ENCODE data around the gene MEX3D. TPM values are rescaled to one million over a fixed set of nuclear protein-coding genes. Genes with fewer than 3 reads are reported as not detected.

The MEX3D gene
- total RNA-seq: 17.8 TPM

GRCh38 chr19:1568320-1569019 is at the start of gene MEX3D:
Gene MEX3D (minus strand): TSS chr19:1568325. CDS start chr19:1568058, 267 bp downstream.
- peak; percentile 86 for ATAC-seq

DNA sequence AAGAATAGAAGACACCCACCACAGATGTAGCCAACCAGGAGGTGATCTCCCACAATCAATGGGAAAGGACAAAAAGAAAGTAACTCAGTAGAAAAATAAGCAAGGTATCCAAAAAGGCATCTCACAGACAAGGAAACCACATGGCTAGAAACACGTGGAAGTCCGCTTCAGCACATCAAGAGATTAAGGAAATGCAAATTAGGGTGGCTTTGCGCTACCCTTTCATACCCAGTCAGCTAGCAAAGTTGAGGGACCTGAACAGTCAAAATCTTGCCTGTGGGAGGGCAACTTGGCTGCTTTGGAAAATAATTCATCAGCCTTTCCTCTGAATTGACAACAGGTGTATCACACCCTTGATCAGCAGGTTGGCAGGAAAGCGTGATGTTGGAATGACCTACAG is 48.8 kb upstream of the MEX3D start:
- ATAC-seq: no peak

- ATAC-seq: no peak
These were observed 48.3 kb upstream of the MEX3D start for GRCh38 chr19:1616396-1616795.

DNA sequence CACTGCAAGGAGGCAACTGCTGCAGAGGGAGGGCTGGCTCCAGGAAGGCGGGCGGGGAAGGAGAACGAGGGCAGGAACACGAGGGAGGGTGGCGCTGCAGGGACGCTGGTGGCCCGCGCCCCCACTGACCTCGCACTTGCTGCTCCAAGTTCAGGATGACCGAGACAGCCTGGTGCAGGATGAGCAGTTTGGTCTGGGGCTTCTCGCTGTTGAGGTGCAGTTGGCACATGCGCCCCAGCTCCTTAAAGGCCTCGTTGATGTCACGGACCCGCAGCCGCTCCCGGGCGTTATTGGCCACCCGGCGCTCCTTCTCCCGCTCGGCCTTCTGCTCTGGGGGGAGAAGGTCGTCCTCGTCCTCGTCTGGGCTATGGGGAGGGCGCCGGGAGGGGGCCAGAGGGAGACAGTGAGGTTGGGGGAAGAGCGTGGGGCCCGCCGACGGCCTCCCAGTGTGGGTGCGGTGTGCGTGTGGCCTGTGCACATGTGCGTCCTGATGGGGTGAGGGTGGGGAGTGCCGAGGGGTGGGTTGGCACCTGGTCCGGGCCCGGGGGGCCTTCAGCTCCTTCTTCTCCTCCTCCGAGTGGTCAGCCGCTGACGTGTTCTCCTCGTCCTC is 47.1 kb upstream of the MEX3D start:
- ATAC-seq: no peak

- ATAC-seq: no peak
These were observed 45.9 kb upstream of the MEX3D start for GRCh38 chr19:1613808-1614570.

- no peak for ATAC-seq
These were observed 45.0 kb upstream of the MEX3D start for GRCh38 chr19:1613146-1613545.

DNA sequence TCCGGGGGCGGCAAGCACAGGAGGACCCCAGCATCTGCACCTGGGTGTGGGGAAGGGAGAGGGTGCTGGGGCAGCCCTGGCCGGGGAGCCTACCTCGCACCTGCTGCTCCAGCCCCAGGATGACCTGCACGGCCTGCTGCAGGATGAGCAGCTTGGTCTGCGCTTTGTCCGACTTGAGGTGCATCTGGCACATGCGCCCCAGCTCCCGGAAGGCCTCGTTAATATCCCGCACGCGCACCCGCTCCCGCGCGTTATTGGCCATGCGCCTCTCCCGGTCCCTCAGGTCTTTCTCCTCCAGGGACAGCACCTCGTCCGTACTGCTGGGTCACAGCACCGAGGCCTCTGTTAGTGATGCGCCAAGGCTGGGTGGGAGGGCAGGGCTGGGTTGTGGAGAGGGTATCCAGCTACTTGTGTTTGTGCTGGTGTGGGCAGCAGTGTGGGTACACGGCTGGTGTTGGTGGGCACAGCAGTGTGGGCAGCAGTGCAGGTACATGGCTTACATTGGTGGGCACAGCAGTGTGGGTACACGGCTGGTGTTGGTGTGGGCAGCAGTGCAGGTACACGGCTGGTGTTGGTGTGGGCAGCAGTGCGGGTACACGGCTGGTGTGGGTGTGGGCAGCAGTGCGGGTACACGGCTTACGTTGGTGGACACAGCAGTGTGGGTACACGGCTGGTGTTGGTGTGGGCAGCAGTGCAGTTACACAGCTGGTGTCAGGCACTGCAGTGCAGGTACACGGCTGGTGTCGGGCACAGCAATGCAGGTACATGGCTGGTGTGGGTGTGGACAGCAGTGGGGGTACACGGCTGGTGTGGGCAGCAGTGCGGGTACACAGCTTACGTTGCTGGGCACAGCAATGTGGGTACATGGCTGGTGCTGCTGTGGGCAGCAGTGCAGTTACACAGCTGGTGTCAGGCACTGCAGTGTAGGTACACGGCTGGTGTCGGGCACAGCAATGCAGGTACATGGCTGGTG is 44.3 kb upstream of the MEX3D start:
- ATAC-seq: no peak

- ATAC-seq: no peak
These were observed 43.2 kb upstream of the MEX3D start for GRCh38 chr19:1611353-1611752.

- ATAC-seq: no peak
These were observed 42.5 kb upstream of the MEX3D start for GRCh38 chr19:1610579-1610978.

DNA sequence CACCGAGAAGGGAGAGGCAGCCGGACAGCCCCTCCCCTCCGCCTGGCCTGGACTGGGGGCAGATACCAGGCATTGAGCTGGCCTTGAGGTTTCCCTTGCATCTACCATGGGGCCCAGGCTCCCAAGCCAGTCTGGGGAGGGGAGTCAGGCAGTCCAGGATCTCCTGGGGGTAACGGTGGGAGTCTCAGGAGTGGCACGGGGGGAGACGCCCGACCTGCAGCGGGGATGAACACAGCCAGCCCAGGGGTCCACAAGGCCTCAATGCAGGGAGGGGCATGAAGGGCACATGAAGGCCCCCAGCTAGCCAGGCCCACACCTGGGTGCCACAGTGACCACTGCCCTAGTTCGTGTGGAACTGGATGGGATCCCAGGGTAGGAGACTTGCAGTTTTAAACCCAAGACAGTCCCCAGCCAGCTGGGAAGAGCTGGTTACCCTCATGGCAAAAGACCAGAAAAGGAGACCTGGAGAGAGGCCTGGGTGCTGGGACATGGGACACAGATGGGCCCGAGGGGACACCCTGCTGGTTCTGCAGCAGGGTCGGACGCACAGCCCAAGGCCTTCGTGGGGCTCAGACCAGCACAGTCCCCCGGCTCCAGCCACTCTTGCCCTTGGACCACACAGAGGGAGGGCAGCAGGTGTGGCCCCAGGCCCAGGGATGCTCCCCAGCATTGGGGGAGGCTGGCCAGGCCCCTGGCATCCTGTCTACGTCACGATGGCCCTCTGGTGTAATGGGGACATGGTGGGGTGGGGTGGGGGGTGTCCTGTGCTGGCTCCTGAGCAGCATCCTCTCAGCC is 41.8 kb upstream of the MEX3D start:
- no peak for ATAC-seq

GRCh38 chr19:1609103-1609396 is 40.9 kb upstream of the MEX3D start:
- no peak for ATAC-seq

GRCh38 chr19:1608359-1609102 is 40.4 kb upstream of the MEX3D start:
- no peak for ATAC-seq

DNA sequence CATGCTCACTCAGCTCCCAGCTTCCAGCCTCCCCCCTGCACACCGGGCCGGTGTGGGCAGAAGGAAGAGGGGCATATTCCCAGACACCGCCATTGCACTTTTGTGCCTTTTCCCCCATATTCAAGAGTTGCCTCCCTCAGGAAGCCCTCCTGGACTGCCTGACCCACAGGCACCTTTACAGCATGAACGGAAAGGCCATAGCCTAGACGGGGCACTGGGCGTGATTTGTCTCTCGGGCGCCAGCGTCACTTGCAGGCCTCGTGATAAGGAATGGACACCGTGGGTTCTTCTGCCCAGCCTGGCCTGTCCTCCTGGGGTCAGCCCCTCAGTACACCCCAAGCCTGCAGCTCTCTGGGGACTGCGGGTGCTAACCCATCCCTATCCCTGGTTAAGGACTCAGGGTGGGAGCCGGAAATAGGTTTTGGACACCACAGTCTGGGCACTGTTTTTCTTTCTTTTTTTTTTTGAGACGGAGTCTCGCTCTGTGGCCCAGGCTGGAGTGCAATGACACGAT is 38.1 kb upstream of the MEX3D start:
- ATAC-seq: peak; percentile 1

DNA sequence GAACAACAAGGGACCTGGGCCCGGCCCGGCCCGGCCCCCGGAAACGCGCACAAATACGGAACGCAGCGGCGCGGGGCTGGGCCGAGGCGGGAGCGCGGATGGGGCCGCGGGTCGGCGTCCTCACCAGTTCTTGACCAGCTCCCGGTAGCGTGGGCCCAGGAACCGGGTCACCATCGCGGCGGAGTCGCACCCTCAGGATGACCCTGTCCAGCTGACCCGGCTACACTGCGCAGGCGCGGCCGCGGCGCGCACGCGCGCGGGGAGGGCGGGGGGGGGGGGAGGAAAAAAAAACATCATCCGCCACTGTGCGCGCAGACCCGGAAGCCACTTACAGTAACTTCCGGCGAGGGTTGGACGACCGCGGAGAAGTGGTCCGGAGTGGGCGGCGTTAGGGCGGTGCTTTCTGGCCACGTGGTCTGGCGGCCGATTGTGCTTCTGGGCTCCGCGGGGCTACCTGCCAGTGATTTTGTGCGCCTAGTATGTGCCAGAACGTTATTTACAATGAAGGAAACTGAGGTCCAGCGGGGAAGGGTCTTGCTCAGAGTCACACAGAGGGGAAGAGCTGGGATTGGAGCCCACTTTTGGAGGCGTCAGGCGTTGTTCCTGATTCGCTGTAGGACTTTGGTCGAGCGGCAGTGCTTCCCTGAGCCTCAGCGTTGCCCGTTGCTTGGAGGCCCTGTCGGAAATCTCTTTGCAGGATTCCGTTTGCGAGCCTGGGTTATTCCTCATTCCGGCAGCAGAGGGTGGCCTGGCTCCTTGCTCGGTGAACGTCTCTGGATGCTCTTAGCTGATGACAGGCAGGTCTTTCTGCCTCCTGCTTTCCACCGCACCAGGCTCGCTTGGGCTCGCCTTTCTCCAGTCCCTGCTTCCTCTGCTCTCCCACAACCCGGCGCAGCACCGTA is 37.4 kb upstream of the MEX3D start, which contains the start of gene UQCR11:
TSS of gene UQCR11 (minus strand) at position 227 of the 902 bp plus-strand sequence. CDS start at position 174, 53 bp downstream.
- peak; percentile 89 for ATAC-seq

DNA sequence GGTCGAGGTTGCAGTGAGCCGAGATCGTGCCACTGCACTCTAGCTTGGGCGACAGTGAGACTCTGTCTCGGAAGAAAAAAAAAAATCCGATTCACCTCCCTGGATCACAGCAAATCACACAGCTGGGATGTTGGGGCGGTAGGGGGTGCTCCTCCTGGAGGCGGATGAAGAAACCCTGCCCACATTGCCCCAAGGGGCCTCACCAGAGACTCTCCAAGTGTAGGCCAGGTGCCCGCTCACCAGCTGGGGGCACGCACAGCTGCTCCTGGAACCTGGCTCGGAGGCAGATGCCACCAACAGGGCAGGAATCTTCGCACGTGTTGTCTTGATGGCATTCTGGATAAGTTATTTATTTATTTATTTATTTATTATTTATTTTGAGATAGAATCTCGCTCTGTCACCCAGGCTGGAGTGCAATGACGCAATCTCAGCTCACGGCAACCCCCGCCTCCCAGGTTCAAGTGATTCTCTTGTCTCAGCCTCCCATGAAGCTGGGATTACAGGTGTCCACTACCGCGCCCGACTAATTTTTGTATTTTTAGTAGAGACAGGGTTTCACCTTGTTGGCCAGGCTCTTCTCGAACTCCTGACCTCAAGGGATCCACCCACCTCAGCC is 34.1 kb upstream of the MEX3D start:
- no peak for ATAC-seq

DNA sequence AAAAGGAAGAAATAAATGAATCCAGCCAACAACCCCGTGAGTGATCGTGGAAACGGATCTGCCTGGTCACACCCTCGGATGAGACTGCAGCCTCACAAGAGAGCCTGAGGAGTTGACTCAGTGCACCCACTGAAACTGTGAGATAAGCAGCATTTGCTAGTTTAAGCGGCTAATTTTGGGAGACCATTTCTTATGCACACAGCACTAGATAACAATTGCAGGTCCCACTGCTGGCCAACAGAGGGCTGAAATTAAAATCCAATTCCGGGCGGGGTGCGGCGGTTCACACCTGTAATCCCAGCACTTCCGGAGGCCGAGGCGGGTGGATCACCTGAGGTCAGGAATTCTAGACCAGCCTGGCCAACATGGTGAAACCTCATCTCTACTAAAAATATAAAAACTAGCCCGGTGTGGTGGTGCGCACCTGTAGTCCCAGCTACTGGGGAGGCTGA is 33.5 kb upstream of the MEX3D start:
- ATAC-seq: no peak

GRCh38 chr19:1599460-1599846 is 31.3 kb upstream of the MEX3D start:
- peak; percentile 10 for ATAC-seq

DNA sequence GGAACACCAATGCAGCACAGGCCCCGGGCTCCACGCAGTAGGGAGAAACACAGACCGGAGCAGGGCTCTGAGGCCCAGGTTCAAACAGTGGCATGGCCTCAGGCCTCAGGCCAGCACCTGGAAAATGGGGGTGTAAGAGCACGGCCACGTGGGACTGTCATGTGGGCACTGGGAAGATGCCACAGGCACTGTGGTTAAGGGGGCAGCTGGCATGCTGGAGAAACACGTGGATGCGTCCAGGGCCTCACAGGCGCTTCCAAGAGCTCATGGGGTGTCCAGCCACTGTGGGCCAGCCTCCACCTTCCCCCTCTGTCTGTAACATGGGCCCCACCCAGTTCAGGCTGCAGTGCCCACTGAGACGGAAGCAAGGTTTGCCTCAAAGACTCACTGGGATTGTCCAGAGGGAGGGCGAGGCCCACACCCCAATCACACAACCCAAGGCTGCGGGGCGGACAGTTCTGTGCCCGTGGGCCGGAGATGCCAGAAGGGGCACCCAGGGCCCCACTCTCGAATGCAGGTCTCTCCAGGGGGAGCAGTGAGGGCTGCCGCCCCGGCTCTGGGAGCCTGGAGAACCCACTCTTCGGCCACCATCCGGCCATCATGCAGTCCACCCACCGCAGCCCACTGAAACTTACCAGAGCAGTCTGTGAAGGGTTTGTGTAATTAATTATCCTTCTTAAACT is 30.8 kb upstream of the MEX3D start:
- ATAC-seq: no peak

DNA sequence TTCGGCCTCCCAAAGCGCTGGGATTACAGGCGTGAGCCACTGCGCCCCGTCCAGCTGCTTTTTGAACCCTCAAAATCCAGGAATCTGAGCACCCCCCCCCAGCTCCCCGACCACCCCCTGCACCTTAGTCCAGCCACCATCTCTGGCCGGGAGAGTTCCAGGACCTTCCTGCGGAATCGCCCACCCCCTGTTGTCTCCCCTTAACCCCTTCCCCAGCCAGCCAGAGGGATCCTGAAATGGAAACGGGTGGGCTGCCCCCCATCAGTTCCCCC is 25.3 kb upstream of the MEX3D start:
- ATAC-seq: no peak
